HG02610 (cell line): ENCODE data around the gene SPATA17.

Experiments
- ATAC-seq: cut with Tn5 transposase; IDR thresholded peaks from one replicate; pipeline ENCODE4 v1.9.1; 2021; ENCODE audit warnings: mild to moderate bottlenecking, moderate library complexity; ENCODE audit not compliant: unreplicated experiment

Gene SPATA17

DNA sequence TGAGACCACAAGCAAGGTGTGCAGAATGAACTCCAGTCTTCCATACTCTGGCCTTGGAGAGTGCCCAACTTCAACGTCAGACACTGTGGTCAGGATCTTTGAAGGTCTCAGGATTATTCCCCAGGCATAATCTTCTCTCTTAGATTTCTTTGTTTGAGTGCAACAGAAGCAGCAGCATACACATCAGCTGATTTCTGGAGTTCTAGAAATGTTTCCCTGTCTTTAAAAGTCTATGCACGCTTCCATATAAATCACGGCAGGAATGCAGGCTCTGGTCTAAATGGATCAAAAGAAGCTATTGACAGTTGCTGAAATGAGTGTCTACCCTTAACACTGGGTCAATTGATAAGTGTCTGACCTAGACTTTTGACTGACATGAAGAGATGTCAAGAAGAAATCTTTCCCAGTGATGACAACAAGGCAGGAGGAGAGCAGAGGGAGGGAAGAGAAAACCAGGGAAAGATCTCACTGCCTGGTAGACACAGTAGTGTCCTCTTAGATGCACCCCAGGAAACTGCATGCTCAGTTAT is 279.7 kb downstream of the SPATA17 start:
- ATAC-seq = no peak

DNA sequence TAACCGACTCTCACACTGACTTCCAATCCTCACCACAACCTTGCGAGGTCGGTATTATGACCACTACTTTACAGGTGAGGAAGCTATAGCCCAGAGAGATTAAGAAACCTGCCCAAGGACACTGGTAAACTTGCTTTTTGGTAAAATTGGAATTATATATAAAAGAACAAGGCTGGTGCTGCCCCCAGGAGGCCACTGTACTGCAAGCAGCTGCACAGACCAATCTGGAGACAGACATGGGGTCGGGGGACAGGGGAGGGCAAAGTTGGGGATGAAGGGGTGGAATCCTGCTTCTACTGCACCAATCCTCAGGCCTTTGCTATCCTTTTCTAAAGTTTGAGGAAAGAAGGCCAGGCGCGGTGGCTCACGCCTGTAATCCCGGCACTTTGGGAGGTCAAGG is 280.8 kb downstream of the SPATA17 start:
- no peak for ATAC-seq

DNA sequence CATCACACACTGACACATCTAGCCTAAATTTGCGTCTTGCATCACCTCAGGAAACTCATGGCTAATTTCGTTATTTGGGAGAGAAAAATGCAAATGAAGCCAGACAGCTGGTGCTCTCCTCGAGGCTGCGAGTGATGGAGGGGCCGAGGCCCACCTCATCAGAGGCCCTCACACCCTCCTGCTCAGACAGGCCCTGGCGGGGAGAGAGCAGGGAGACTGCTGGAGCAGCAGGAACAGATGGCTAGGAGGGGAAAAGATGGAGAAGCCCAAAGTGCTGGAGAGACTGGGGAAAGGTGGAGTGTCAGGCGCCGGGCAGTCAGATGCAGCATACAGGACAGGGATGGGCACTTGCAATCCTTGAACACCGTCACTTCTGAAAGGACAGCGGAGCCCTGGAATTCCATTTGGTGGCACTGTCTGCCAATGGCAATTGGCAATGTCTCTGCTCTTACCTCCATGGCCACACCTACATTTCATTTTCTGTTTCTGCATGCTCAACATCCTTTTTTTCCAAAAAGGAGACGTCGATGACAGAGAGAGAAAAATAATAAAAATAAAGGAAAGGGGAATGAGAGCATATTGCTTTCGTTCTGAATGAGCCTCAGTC is 286.2 kb downstream of the SPATA17 start:
- ATAC-seq = no peak

DNA sequence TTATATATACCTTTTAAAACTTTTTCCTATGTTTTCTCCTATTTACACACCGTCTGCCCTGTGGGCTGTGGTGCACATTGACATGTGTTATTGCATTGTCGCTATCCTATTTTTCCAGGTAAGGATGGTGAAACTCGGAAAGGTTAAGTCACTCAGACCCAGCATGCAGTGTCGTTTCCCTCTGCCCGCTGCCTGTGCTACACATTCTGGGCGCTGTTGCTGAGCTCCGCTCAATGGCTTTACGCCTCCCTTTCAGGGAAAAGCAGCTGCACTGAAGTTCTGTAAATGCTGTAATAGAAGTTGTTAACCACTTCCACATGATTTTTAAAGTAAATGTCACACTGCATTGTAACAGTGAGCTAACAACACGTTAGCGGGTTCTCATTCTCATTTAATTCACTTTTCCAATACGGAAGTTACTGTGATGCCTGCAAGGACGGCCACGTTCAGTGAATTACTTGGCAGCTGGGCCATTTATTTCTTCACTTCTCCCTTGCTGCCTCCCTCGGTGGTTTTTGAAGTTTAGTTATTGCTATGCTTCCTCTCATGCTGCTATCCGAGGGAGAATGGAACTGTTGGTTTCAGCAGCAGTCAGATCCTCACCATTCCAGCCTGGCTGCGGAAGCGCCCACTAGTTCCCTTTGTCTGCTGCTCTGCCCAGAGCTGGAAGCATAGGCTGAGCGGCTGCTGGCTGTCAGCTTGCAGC is 288.7 kb downstream of the SPATA17 start:
- ATAC-seq = no peak
